A549 (cell line): ENCODE results near the gene CEBPB.

ENCODE experiments used
- CBX2 ChIP-seq: fragments of 200-600 bp; sonication (generic); IDR thresholded peaks from 2 replicates; pipeline ENCODE4 v1.6.1; 2016; ENCODE audit warnings: low read depth, mild to moderate bottlenecking, borderline replicate concordance
- CTCF ChIP-seq: fragments of >200 bp; sonication (Bioruptor Twin); formaldehyde crosslinking; IDR thresholded peaks from 3 replicates; pipeline ENCODE4 v1.5.1; 2016
- ELK1 ChIP-seq: fragments of 150-350 bp; IDR thresholded peaks from 2 replicates; pipeline ENCODE4 v1.6.1; 2014; ENCODE audit warnings: low read depth, mild to moderate bottlenecking, low read length
- HEYL ChIP-seq: fragments of 250-450 bp; sonication (Bioruptor Pico); IDR thresholded peaks from 2 replicates; pipeline ENCODE4 v1.8.0; 2021; ENCODE audit warnings: mild to moderate bottlenecking, moderate library complexity
- JUNB ChIP-seq: fragments of >200 bp; sonication (Bioruptor Twin); formaldehyde crosslinking; IDR thresholded peaks from 2 replicates; pipeline ENCODE4 v1.6.1; 2016
- MAFK ChIP-seq: fragments of 450-650 bp; IDR thresholded peaks from 2 replicates; pipeline ENCODE4 v1.6.1; 2014; ENCODE audit not compliant: partially characterized antibody
- POLR2A ChIP-seq: IDR thresholded peaks from 2 replicates; pipeline ENCODE4 v1.6.1; 2012; ENCODE audit warnings: mild to moderate bottlenecking, low read length
- RFX5 ChIP-seq: fragments of 450-650 bp; IDR thresholded peaks from 2 replicates; pipeline ENCODE4 v1.7.1; 2014; ENCODE audit warnings: antibody characterized with exemption, mild to moderate bottlenecking, moderate library complexity

- TF ChIP-seq JUNB: no peak
- TF ChIP-seq CTCF: no peak
- TF ChIP-seq RFX5: no peak
- TF ChIP-seq ELK1: no peak
- TF ChIP-seq HEYL (CRISPR knock-in tag): no peak
- no peak for TF ChIP-seq MAFK
- TF ChIP-seq CBX2: no peak
- no peak for TF ChIP-seq POLR2A
These were observed 38.6 kb downstream of the CEBPB start for GRCh38 chr20:50229156-50229607.
